H1 (cell line): Measurements from ENCODE around the gene SP4. TPM values are rescaled to one million over a fixed set of nuclear protein-coding genes. Genes with fewer than 3 reads are reported as not detected.
"Not testable (repeated sequence)": the region's sequence is repeated elsewhere in the genome, so short reads cannot be mapped to it uniquely, and the experiment has no call there.

ENCODE experiments used
- CTCF ChIA-PET: fragments of 300-600 bp; sonication (Branson Sonifier 250); formaldehyde crosslinking; loops from one replicate; lab custom pipeline; 2021; ENCODE audit not compliant: partially characterized antibody; lab: Charles Lee
- POLR2A ChIA-PET: fragments of 300-600 bp; sonication (Branson Sonifier 250); formaldehyde crosslinking; loops from one replicate; lab custom pipeline; 2021; ENCODE audit warnings: inconsistent platforms; ENCODE audit not compliant: partially characterized antibody; lab: Charles Lee
- DNase-seq, 2 experiments: peaks; one replicate each; pipeline versions ENCODE4 v3.0.0 to v3.0.0-alpha.2; 2010 to 2022; ENCODE audit warnings: low spot score in 2 of 2, low read depth in 1 of 2, mixed read lengths in 1 of 2
- FAIRE-seq: peaks from 2 replicates; lab custom pipeline; 2011; peaks lifted over from hg19 to GRCh38; lab: Jason Lieb, UNC
- H2AFZ ChIP-seq: 2 replicates; pipeline ENCODE4 v1.8.1; 2012; ENCODE audit warnings: low read length, inconsistent platforms
- H2AK5ac ChIP-seq: 2 replicates; pipeline ENCODE4 v1.6.1; 2013; ENCODE audit warnings: low read depth, low read length
- H2BK120ac ChIP-seq: replicated peaks from 2 replicates; pipeline ENCODE3; 2013; ENCODE audit warnings: low read depth, low read length, inconsistent platforms
- H2BK12ac ChIP-seq: 2 replicates; pipeline ENCODE4 v1.6.1; 2013; ENCODE audit warnings: low read depth, low read length
- H2BK15ac ChIP-seq: 2 replicates; pipeline ENCODE4 v1.6.1; 2013; ENCODE audit warnings: low read length
- H2BK20ac ChIP-seq: 2 replicates; pipeline ENCODE4 v1.6.1; 2013; ENCODE audit warnings: low read length
- H2BK5ac ChIP-seq: 2 replicates; pipeline ENCODE4 v1.6.1; 2013; ENCODE audit warnings: low read depth, low read length
- H3K14ac ChIP-seq: 2 replicates; pipeline ENCODE4 v1.6.1; 2013; ENCODE audit warnings: inconsistent platforms; ENCODE audit not compliant: insufficient read length
- H3K18ac ChIP-seq: 2 replicates; pipeline ENCODE4 v1.6.1; 2013; ENCODE audit warnings: low read length; ENCODE audit errors: extremely low read depth
- H3K23ac ChIP-seq: 2 replicates; pipeline ENCODE4 v1.6.1; 2013; ENCODE audit warnings: inconsistent platforms; ENCODE audit not compliant: insufficient read length
- H3K23me2 ChIP-seq: 2 replicates; pipeline ENCODE4 v1.6.1; 2013; ENCODE audit warnings: low read depth, low read length
- H3K27ac ChIP-seq: 2 replicates; pipeline ENCODE4 v1.6.1; 2011; ENCODE audit warnings: low read depth, low read length, inconsistent platforms
- H3K27me3 ChIP-seq, 4 experiments: replicated peaks in 1 of 4; 1 replicate in 1 of 4; 2 replicates in 3 of 4; pipeline versions ENCODE4 v1.6.1 to v1.8.1; 2011 to 2013; ENCODE audit warnings: low read length in 3 of 4, mild to moderate bottlenecking in 3 of 4, inconsistent platforms in 2 of 4, mixed read lengths in 2 of 4, moderate library complexity in 1 of 4; ENCODE audit not compliant: control insufficient read depth in 3 of 4, insufficient read depth in 3 of 4; ENCODE audit errors: extremely low read depth in 1 of 4
- H3K36me3 ChIP-seq, 4 experiments: 2 replicates each; pipeline versions ENCODE4 v1.6.1 to v1.8.1; 2011 to 2013; ENCODE audit warnings: mild to moderate bottlenecking in 4 of 4, low read length in 3 of 4, moderate library complexity in 2 of 4, control low read depth in 1 of 4, inconsistent platforms in 1 of 4; ENCODE audit not compliant: insufficient read depth in 4 of 4, control insufficient read depth in 2 of 4
- H3K4ac ChIP-seq: replicated peaks from 2 replicates; pipeline ENCODE3; 2013; ENCODE audit warnings: low read length, low read depth, mixed read lengths, inconsistent platforms; ENCODE audit not compliant: insufficient read length
- H3K4me1 ChIP-seq, 4 experiments: replicated peaks in 1 of 4; 1 replicate in 1 of 4; 2 replicates in 3 of 4; pipeline versions ENCODE4 v1.6.1 to v1.8.1; 2011 to 2013; ENCODE audit warnings: low read length in 3 of 4, inconsistent platforms in 2 of 4, mixed read lengths in 1 of 4; ENCODE audit not compliant: insufficient read depth in 4 of 4, control insufficient read depth in 3 of 4
- H3K4me2 ChIP-seq, 2 experiments: 2 replicates each; pipeline versions ENCODE4 v1.6.1 to v1.8.1; 2011 to 2013; ENCODE audit warnings: low read depth in 2 of 2, low read length in 2 of 2, control low read depth in 1 of 2, inconsistent platforms in 1 of 2, mild to moderate bottlenecking in 1 of 2; ENCODE audit not compliant: insufficient read depth in 1 of 2
- H3K4me3 ChIP-seq, 4 experiments: fragments of 200-600, 300-600 bp in 1 of 4; sonication (generic), shearing (Covaris generic), sonication (Bioruptor Twin) in 1 of 4; 2 replicates each; pipeline versions ENCODE4 v1.5.1 to v1.8.1; 2011 to 2016; ENCODE audit warnings: low read length in 4 of 4, low read depth in 3 of 4, control low read depth in 2 of 4, inconsistent platforms in 2 of 4, mild to moderate bottlenecking in 2 of 4, mixed read lengths in 1 of 4, moderate library complexity in 1 of 4; ENCODE audit not compliant: insufficient read depth in 2 of 4; ENCODE audit errors: extremely low read depth in 1 of 4
- H3K56ac ChIP-seq: replicated peaks from 2 replicates; pipeline ENCODE3; 2013; ENCODE audit warnings: low read depth, mild to moderate bottlenecking, mixed read lengths, low read length, inconsistent platforms; ENCODE audit not compliant: insufficient read length
- H3K79me1 ChIP-seq: 2 replicates; pipeline ENCODE4 v1.6.1; 2013; ENCODE audit warnings: low read depth, low read length, control low read depth
- H3K79me2 ChIP-seq, 2 experiments: 2 replicates each; pipeline versions ENCODE4 v1.6.1 to v1.8.1; 2012 to 2013; ENCODE audit warnings: low read length in 2 of 2, mild to moderate bottlenecking in 2 of 2, inconsistent platforms in 1 of 2; ENCODE audit not compliant: insufficient read depth in 2 of 2, control insufficient read depth in 1 of 2
- H3K9ac ChIP-seq, 4 experiments: replicated peaks in 1 of 4; 1 replicate in 1 of 4; 2 replicates in 3 of 4; pipeline versions ENCODE4 v1.6.1 to v1.8.1; 2011 to 2013; ENCODE audit warnings: low read depth in 3 of 4, low read length in 3 of 4, control low read depth in 2 of 4, mild to moderate bottlenecking in 2 of 4, moderate library complexity in 2 of 4, inconsistent platforms in 1 of 4; ENCODE audit errors: extremely low read depth in 1 of 4
- H3K9me3 ChIP-seq, 2 experiments: 2 replicates each; pipeline versions ENCODE4 v1.6.1 to v1.8.1; 2012 to 2013; ENCODE audit warnings: mild to moderate bottlenecking in 2 of 2, moderate library complexity in 2 of 2, control low read depth in 1 of 2, inconsistent platforms in 1 of 2, low read depth in 1 of 2, low read length in 1 of 2, mixed read lengths in 1 of 2; ENCODE audit not compliant: insufficient read depth in 2 of 2
- H4K20me1 ChIP-seq, 2 experiments: replicated peaks in 1 of 2; 2 replicates each; pipeline versions ENCODE3 to v1.8.1; 2011 to 2013; ENCODE audit warnings: inconsistent platforms in 2 of 2, low read length in 2 of 2, mild to moderate bottlenecking in 1 of 2; ENCODE audit not compliant: insufficient read depth in 2 of 2, control insufficient read depth in 1 of 2
- H4K5ac ChIP-seq: 2 replicates; pipeline ENCODE4 v1.6.1; 2013; ENCODE audit warnings: low read length, low read depth, mixed read lengths, inconsistent platforms; ENCODE audit not compliant: insufficient read length
- H4K8ac ChIP-seq: 2 replicates; pipeline ENCODE4 v1.8.0; 2013; ENCODE audit warnings: mild to moderate bottlenecking, moderate library complexity, low read length, inconsistent platforms; ENCODE audit not compliant: insufficient read depth; ENCODE audit errors: extremely low read depth
- H4K91ac ChIP-seq: replicated peaks from 2 replicates; pipeline ENCODE3; 2013; ENCODE audit warnings: low read length, mixed read lengths, inconsistent platforms; ENCODE audit not compliant: insufficient read length
- WGBS, 2 experiments: shearing (Covaris generic) in 1 of 2; methylation state at CpG; one replicate each; pipeline versions ENCODE4 v1.1.6 to v1.1.7; 2013 to 2015; ENCODE audit warnings: low lambda C conversion rate in 2 of 2, mixed read lengths in 2 of 2, inconsistent platforms in 1 of 2, low coverage in 1 of 2, missing lambda C conversion rate in 1 of 2; ENCODE audit not compliant: insufficient replicate concordance in 2 of 2, insufficient coverage in 1 of 2, insufficient read length in 1 of 2; ENCODE audit errors: extremely low coverage in 1 of 2, missing lambda C conversion rate in 1 of 2; 5-methylcytosine and 5-hydroxymethylcytosine counted together
- polyA plus RNA-seq, 7 experiments: library from polyadenylated mRNA; depleted of rRNA in 3 of 7; stranded (reverse) in 5 of 7; unstranded in 2 of 7; fragments of >200 nt in 5 of 7; fragments of 200-250 nt in 2 of 7; gene quantifications; 1 replicate in 5 of 7; 2 replicates in 1 of 7; 4 replicates in 1 of 7; pipeline versions ENCODE4 v1.2.1 to v1.2.3, GENCODE V29; 2011 to 2013; ENCODE audit warnings: missing spikeins in 2 of 7, mixed read lengths in 2 of 7
- total RNA-seq: library from RNA; stranded (reverse); fragmentation: NEBNext Ultra II Directional; extraction: Animal tissue kit (Norgen Biotek cat#: 25700); gene quantifications from 2 replicates; pipeline ENCODE4 v1.2.1, GENCODE V29; 2021

SP4 gene
- total and polyA plus RNA-seq, 2 of the 8 experiments (the other 6 are each of a cell fraction or from before 2014, with no cell fraction given), result 10.0 to 24.0 TPM

GRCh38 chr7:21536445-21537118 is 108.7 kb downstream of the SP4 start:
- not testable (repeated sequence) for DNase-seq, H3K18ac ChIP-seq, H3K9ac ChIP-seq, H3K36me3 ChIP-seq, H3K4me2 ChIP-seq, H3K4me1 ChIP-seq, H4K20me1 ChIP-seq, H3K4me3 ChIP-seq, H3K79me1 ChIP-seq, H2BK15ac ChIP-seq, H2AK5ac ChIP-seq, H2BK12ac ChIP-seq, H4K8ac ChIP-seq, H2BK20ac ChIP-seq, H3K27me3 ChIP-seq, H3K4ac ChIP-seq, H3K23ac ChIP-seq, H2AFZ ChIP-seq, H3K56ac ChIP-seq, H2BK120ac ChIP-seq, H3K14ac ChIP-seq, H3K9me3 ChIP-seq, H4K91ac ChIP-seq, H3K79me2 ChIP-seq, H4K5ac ChIP-seq, H2BK5ac ChIP-seq, FAIRE-seq, H3K23me2 ChIP-seq, H3K27ac ChIP-seq
- ChIA-PET CTCF (interaction anchor here (0.6 to 1.6 kb wide), 4 partner anchors 13 to 269 kb away, joined by 3 to 4 read pairs (median 3); no protein-coding TSS in a partner anchor), POLR2A (interaction anchor here (0.5 kb wide), 1 partner anchor 35 kb away, joined by 3 read pairs; no protein-coding TSS in a partner anchor)
- WGBS, 2 experiments, result 94% methylated on average over 20 of the region's 27 CpGs; no CpG with 5 or more reads in 1 of the 2 experiments
